Left renal cortex interstitium (tissue), 4 donors: ENCODE data around the gene PGPEP1. TPM values are rescaled to one million over a fixed set of nuclear protein-coding genes. Genes with fewer than 3 reads are reported as not detected.
A peak's percentile ranks its signal among the peaks of the same experiment; 100 is the strongest.
"Not testable (repeated sequence)": the region's sequence is repeated elsewhere in the genome, so short reads cannot be mapped to it uniquely, and the experiment has no call there.

ENCODE experiments used
- DNase-seq, 4 donors: peaks; one replicate each; pipeline ENCODE4 v3.0.0-alpha.2; 2013; ENCODE audit warnings: low read depth in 4 of 4, low spot score in 2 of 4, missing footprints in 1 of 4
- polyA plus RNA-seq, 4 donors: library from polyadenylated mRNA; unstranded; fragments of 120-200 nt; gene quantifications; one replicate each; pipeline ENCODE4 v1.2.1, GENCODE V29; 2013; ENCODE audit not compliant: insufficient read length in 4 of 4

Gene PGPEP1
- polyA plus RNA-seq, 4 donors, result 21.2 to 31.5 (median 26.5) TPM

- DNase-seq, result no peak
Observed at GRCh38 chr19:18307271-18307681, 33.1 kb upstream of the PGPEP1 start.

GRCh38 chr19:18308051-18308947, 32.1 kb upstream of the PGPEP1 start:
- DNase-seq, result no peak

DNA sequence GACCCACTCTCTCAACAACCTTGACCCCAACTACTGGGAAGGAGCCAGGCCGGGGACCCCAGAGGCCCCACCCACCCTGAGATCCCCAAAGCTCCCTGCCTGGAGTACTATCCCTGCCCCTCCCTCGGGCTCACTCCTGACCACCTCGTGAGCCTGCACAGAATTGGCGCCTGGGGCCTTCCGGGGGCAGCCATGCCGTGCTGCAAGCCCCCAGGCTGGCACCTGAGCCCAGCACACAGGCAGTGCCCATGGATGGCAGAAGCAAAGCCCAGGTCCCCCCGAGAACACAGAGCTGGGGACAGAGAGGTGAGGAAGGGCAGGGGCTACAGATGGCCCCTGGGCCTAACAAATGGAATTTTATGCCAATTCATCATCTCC, 31.5 kb upstream of the PGPEP1 start:
- no peak for DNase-seq

DNA sequence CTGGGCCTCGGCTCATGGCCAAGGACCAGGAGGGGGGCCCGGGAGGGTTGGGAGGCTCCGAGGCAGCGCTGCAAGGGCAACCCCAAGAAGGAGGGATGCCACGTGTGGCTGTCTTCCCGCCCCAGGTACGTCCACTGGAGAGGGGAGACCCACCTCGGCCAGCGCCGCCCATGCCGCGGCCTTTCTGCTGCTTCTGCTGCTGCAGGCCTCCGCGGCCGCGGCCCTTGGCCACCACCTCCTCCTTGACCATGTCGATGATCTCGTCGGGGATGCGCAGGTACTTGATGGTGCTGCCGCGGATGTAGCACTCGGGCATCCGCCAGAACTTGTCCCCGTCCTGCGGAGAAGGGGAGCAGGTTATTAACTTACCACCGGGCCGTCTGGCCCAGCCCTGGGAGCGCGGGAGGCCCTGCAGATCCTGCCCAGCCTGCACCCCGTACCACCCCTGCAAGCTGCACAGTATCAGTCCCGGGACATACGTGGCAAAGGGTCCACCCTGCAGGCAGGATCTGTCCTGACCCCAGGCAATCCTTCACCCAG, 30.8 kb upstream of the PGPEP1 start:
- no peak for DNase-seq

GRCh38 chr19:18310118-18310909, 30.1 kb upstream of the PGPEP1 start:
- no peak for DNase-seq

DNA sequence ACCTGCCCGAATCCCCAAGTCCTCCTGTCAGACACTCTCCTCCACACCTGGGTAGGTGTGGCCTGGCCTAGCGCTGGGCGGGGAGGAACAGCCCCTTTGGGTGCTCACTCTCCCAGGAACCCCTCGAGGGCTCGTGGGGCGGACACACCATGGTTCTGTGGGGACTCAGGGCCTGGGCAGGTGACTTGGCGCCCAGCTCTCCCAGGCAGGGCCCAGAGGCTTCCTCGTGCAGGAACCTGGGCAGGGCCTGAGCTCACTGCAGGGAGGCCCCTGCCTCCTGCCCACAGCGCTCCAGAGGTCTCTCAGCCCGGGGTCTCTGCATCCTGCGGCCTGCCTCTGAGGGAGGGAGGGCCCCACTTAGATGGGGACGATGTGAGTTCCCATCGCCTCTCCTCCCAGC, 29.4 kb upstream of the PGPEP1 start:
- no peak for DNase-seq

DNA sequence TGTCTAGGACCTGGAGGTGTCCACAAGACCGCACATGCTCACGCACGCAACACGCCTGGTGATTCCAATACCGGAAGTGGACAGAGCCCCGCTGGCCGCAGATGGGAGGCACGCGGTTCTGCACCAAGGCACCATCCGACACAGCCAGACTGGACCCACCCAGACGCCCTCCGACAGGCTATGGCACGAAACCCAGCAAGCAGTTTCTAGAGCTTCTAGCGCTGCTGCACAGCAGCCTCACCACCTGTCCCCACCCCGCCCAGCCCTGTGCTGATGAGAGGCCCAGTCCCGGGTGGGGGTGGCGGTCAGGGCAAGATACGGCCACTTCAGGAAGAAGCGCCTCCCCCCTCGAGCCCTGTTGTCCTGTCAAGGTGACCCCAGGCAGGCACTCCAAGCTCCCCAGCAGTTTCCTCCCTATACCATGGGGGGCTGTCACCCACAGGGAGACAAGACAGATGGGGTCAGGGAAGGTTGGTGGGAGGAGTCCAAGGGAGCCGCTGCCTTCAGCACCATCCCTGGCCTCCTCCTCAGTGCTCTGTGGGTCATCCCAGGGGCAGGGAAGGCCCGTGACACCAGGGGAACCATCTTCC, 28.8 kb upstream of the PGPEP1 start:
- no peak for DNase-seq

GRCh38 chr19:18312092-18312534, 28.3 kb upstream of the PGPEP1 start:
- no peak for DNase-seq

DNA sequence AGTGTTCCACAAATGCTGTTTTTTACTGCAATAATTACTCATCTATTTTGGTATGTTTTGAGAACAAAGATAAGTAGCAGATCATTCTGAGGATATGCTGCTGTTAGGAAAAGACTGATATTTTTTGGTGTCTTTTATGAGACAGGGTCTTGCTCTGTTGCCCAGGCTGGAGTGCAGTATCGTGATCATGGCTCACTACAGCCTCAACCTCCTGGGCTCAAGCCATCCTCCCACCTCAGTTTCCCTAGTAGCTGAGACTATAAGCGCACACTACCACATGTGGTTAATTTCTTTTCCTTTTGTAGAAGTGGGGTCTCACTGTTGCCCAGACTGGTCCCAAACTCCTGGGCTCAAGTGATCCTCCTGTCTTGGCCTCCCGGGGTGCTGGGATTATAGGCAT, 27.0 kb upstream of the PGPEP1 start:
- DNase-seq, result no peak

DNA sequence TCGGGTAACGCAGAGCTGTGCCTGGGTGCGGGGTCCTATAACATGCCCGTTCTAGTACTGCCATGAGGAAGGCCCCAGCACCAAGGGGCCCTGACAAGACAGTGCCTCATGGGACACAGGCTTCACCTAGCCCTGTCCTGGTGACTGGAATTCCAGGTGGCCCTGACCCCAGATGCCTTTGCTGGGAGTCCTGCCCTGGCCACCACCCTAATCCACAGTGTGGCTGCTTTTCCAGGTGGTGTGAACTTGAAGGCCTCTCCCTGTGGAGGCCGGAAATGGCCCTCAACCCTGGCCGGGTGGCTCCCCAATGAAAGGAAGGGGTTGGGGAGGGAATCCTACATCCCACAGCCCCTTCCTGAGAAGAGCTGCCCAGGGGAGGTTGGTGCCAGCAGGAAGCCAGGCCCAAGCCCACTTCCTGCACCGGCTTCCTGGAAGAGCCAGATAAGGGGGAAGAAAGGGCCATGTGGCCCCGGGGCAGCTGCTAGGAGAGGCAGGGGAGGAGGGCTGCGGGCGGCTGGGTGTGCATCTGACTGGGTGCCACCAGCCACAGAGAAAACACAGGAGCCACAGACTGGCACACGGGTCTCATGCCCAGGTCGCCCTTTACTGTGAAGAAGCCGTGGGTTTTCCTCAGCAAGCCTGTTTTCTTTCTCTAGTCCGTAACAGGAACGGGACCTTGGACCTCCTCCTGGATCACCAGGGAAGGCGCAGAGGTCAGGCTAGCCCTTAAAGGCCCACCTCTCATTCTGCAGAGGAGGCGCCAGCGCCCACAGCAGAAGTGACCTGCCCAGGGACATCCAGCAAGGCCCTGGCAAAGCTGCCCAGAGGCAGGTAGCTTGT, 22.2 kb upstream of the PGPEP1 start:
- DNase-seq, result no peak

GRCh38 chr19:18319591-18320135, 20.7 kb upstream of the PGPEP1 start:
- DNase-seq, result no peak

DNA sequence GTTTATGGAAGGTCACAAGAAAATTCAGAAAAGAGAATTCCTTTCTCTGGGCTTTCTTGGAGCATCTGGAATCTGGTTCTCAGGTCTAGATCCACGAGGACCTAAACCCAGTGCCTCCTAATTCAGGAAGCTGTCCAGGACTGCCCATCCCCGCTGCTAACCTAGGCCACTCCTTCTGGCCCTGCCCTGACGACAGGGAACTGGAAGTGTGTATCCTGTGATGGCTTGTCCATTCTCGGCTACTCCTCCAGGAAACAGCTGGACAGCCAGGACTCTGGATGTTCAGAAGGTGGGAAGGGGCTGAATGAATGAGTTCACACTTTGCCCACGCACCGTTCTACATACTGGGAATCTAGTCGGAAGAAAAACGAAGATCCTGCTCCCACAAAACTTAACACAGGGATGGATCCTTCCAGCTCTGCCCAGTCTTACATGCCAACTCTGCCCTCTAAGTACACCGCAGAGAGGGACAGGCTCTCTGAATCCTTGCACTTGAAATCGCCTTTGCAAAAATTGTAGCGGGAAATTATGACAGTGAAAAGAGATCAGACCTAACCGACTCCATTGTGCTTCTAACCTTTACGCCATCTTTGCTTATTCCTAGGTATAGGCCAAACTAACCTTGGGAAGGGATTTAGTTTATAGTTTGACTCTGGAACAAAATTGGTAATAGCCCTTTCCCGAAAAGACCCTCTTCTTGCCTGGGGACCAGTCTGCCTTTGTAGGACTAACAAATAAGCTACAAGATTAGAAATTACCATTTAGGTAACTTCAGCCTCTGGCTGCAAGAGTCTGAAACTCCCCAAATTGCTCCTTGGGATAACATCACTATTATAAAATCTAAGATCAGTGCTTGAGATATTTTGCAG, 19.3 kb upstream of the PGPEP1 start:
- no peak for DNase-seq

DNA sequence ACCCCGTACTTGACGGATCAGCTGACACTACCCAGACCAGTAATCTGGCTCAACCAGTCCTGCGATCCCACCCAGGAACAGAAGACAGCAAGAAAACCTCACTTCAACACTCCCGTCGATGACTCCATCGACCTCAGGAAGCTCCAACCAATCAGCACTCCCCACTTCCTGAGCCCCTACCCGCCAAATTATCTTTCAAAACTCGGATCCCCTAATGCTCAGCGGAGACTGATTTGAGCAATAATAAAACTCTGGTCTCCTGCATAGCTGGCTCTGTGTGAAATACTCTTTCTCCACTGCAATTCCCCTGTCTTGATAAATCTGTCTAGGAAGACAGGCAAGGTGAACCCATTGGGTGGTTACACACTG, 18.7 kb upstream of the PGPEP1 start:
- DNase-seq, result no peak

- DNase-seq, result no peak
Observed at GRCh38 chr19:18322318-18322758, 18.1 kb upstream of the PGPEP1 start.

DNA sequence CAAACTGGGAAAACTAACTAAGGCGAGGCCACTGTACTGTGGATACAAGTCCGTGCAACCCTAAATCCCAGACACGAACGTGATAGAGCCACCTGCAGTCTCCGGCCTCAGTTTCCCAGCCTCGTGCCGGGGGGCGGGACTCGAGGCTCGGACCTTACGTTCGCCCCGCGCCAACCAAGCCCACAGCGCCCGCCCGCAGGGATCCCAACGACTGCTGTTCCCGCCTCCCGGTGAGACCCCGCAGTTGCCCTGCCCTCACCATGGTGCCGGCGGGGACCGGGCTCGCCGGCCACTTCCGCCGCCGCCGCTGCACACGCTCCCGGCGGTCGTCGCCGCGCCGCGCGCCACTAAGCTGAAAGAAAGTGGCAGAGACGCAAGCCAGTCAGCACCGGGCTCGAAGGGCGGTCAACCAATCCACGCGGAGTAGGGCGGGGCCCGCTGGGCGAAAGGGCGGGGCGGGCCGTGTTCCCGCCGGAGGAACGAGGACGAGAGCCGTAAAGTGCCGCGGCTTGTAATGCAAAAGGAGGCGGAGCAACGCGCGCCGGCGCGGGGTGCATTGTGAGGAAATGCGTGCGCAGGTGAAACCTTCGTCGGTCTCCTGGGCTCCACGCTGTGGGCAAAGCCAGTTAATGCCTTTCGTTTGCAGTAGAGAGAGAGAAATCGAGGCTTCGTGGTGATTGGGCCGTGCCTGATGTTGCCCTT, 17.5 kb upstream of the PGPEP1 start, which contains the start of gene LSM4:
TSS of gene LSM4 (minus strand) at position 318 of the 702 bp plus-strand sequence. CDS start at position 262, 56 bp downstream.
- DNase-seq, result peak; percentile 89 to 96 (median 95)

DNA sequence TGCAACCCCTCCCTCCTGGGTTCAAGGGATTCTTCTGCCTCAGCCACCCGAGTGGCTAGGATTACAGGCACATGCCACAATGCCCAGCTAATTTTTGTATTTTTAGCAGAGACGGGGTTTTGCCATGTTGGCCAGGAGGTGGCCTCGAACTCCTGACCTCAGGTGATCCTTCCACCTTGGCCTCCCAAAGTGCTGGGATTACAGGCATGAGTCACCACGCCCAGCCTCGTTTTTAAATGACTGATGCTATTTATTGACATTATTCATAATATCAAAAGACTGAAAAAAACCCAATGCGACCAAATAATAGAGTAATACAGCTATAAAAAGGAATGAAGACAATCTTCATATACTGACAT, 16.0 kb upstream of the PGPEP1 start:
- not testable (repeated sequence) for DNase-seq

GRCh38 chr19:18326772-18327171, 13.6 kb upstream of the PGPEP1 start:
- no peak for DNase-seq

DNA sequence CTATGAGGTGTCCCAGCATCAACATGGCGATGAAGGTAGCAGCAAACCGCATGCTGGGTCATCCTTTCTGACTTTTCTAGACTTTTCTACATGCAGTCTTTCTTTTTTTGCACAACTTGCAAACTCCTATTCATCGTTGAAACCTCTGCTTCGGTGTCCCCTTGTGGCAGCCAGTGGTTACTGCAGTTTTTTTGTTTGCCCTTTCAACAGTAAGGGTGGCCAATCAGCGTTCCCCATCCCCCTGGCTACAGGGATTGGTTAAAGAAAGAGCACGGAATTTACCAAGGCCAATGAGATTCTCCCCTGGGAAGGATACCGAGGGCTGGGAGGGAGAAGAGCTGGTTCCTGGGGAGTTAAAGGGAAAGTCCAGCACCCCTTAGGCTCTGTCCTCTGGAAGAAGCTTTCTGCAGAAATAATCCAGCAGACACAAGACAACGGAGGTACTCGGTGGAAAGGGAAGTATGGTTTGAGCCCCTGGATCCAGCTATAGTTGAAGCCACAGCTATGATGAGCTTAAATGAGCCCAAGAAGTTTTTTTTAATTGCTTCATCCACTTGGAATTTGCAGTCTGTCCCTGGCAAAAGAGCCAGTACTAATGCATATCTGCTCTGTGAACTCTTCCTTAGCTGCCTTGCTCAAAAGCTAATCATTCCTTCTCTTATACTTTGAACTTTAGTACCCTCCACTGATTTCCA, 11.9 kb upstream of the PGPEP1 start:
- peak; percentile 89 to 97 (median 94) for DNase-seq
